CD4-positive, alpha-beta T cell (primary cell): ENCODE measurements around the gene P2RX7. TPM values are rescaled to one million over a fixed set of nuclear protein-coding genes. Genes with fewer than 3 reads are reported as not detected.

Source experiments
- ATAC-seq: fragments of 200-7000 bp; cut with Tn5 transposase; one replicate; pipeline ENCODE4 v1.10.0; 2022; ENCODE audit warnings: mild to moderate bottlenecking; ENCODE audit not compliant: poor library complexity
- CTCF ChIA-PET: fragments of 350-600 bp; sonication (Branson Sonifier 250); formaldehyde crosslinking; loops from one replicate; lab custom pipeline; 2021; ENCODE audit warnings: antibody characterized with exemption, inconsistent platforms; lab: Charles Lee
- POLR2A ChIA-PET: fragments of 350-600 bp; sonication (Branson Sonifier 250); formaldehyde crosslinking; loops from one replicate; lab custom pipeline; 2021; ENCODE audit warnings: antibody characterized with exemption, inconsistent platforms; lab: Charles Lee
- DNase-seq, 14 experiments: peaks; one replicate each; pipeline ENCODE4 v3.0.0-alpha.2; 2013 to 2020; ENCODE audit warnings: mixed read lengths in 2 of 14
- H3K27ac ChIP-seq, 2 donors: one replicate each; pipeline versions ENCODE4 v1.5.1 to v1.7.0; 2013; ENCODE audit warnings: low read length in 2 of 2, low read depth in 1 of 2, mild to moderate bottlenecking in 1 of 2
- H3K27me3 ChIP-seq, 2 experiments: 1 replicate in 1 of 2; 2 replicates in 1 of 2; pipeline versions ENCODE4 v1.6.1 to v1.7.0; 2013; ENCODE audit warnings: low read length in 2 of 2, control low read depth in 1 of 2, mild to moderate bottlenecking in 1 of 2, moderate library complexity in 1 of 2; ENCODE audit not compliant: insufficient read depth in 2 of 2, control insufficient read depth in 1 of 2
- H3K36me3 ChIP-seq: one replicate; pipeline ENCODE4 v1.6.1; 2013; ENCODE audit warnings: low read length, control low read depth; ENCODE audit not compliant: insufficient read depth
- H3K4me1 ChIP-seq: one replicate; pipeline ENCODE4 v1.6.1; 2013; ENCODE audit warnings: low read length, control low read depth; ENCODE audit not compliant: insufficient read depth
- H3K4me3 ChIP-seq: one replicate; pipeline ENCODE4 v1.5.1; 2013; ENCODE audit warnings: mild to moderate bottlenecking, low read length, moderate library complexity
- H3K9me3 ChIP-seq, 2 experiments: 1 replicate in 1 of 2; 2 replicates in 1 of 2; pipeline versions ENCODE4 v1.6.1 to v1.7.0; 2013; ENCODE audit warnings: low read length in 2 of 2, mild to moderate bottlenecking in 2 of 2, control low read depth in 1 of 2, moderate library complexity in 1 of 2; ENCODE audit not compliant: control insufficient read depth in 1 of 2, insufficient read depth in 1 of 2
- H3K27ac Mint-ChIP-seq: one replicate; pipeline ENCODE4 v1.8.0; 2020; ENCODE audit warnings: mixed read lengths
- H3K27me3 Mint-ChIP-seq: one replicate; pipeline ENCODE4 v1.8.0; 2021; ENCODE audit warnings: mixed read lengths
- H3K36me3 Mint-ChIP-seq: one replicate; pipeline ENCODE4 v1.8.0; 2021; ENCODE audit warnings: low read depth, mixed read lengths
- H3K4me1 Mint-ChIP-seq: one replicate; pipeline ENCODE4 v1.8.0; 2021; ENCODE audit warnings: low read depth, mixed read lengths
- H3K4me3 Mint-ChIP-seq: one replicate; pipeline ENCODE4 v1.8.0; 2020; ENCODE audit warnings: mild to moderate bottlenecking, mixed read lengths
- H3K9me3 Mint-ChIP-seq: one replicate; pipeline ENCODE4 v1.8.0; 2020; ENCODE audit warnings: mixed read lengths
- CTCF ChIP-seq: fragments of 200-600 bp; IDR thresholded peaks from one replicate; pipeline ENCODE4 v1.8.0; 2022; ENCODE audit warnings: antibody characterized with exemption, mild to moderate bottlenecking
- intact Hi-C, 2 experiments: fragments of 100-400 bp; cut with DNase I in 1 of 2; cut with micrococcal nuclease in 1 of 2; formaldehyde crosslinking; loops; one replicate each; pipeline versions ENCODE4 v1.15.1 to v1.9.0; 2023 to 2025; cut with DNase I, micrococcal nuclease
- total RNA-seq, 174 experiments: library from RNA in 2 of 174; stranded (reverse) in 2 of 174; gene quantifications; one replicate each; pipeline ENCODE4 v1.2.3 and lab custom pipeline; 2021 to 2026

The P2RX7 gene
- total RNA-seq, 2 experiments from 2014 or later: 4.6 to 4.8 TPM

GRCh38 chr12:121222847-121223246, 90.2 kb downstream of the P2RX7 start:
- Histone ChIP-seq H3K9me3 (no peaks in the 10 kb centered on the region), H3K36me3 (peaks cover 21% of the 10 kb centered on the region), H3K27me3 (no peaks in the 10 kb centered on the region), H3K4me1 (peaks cover 57% of the 10 kb centered on the region), H3K4me3 (no peak overlapping the region), H3K27ac (peak overlapping the region; percentile 48 to 79)
- Mint-ChIP-seq H3K36me3 (peaks cover 47% of the 10 kb centered on the region), H3K9me3 (no peaks in the 10 kb centered on the region), H3K27me3 (no peaks in the 10 kb centered on the region), H3K27ac (peak overlapping the region; percentile 88), H3K4me3 (peak overlapping the region; percentile 42), H3K4me1 (peaks cover 47% of the 10 kb centered on the region)
- ChIA-PET CTCF (no interaction called here), POLR2A (interaction anchor here (1.1 to 1.4 kb wide), 4 partner anchors 9 to 90 kb away, joined by 3 to 6 read pairs (median 3); partner anchors contain the start of gene P2RX7)
- intact Hi-C loops: loop anchor here (5.0 to 10.0 kb wide), 2 partner anchors 91 to 108 kb away; partner anchors contain the start of gene P2RX7 (in 1 of the 2)
- peak; percentile 5 for ATAC-seq
- DNase-seq: peak in 3 of 14 experiments; percentile 38 to 48 (median 47)
- no peak for TF ChIP-seq CTCF

GRCh38 chr12:121223292-121224285, 90.9 kb downstream of the P2RX7 start:
- no peaks in the 10 kb centered on the region for H3K27me3 Mint-ChIP-seq
- ChIA-PET CTCF (interaction anchor here (0.6 to 2.0 kb wide), 5 partner anchors 8 to 460 kb away, joined by 3 to 6 read pairs (median 3); no protein-coding TSS in a partner anchor), POLR2A (interaction anchor here (0.6 to 2.2 kb wide), 11 partner anchors 10 to 131 kb away, joined by 3 to 43 read pairs (median 6); partner anchors contain the start of genes CAMKK2 and P2RX7)
- H3K27me3 ChIP-seq: no peaks in the 10 kb centered on the region
- peaks cover 45% of the 10 kb centered on the region for H3K36me3 Mint-ChIP-seq
- TF ChIP-seq CTCF: no peak
- DNase-seq (peak in 10 of 14 experiments; percentile 23 to 72 (median 46)), ATAC-seq (peak; percentile 53)
- H3K36me3 ChIP-seq: peaks cover 21% of the 10 kb centered on the region
- H3K27ac ChIP-seq: peak overlapping the region; percentile 48 to 79
- peak overlapping the region; percentile 88 for H3K27ac Mint-ChIP-seq
- peaks cover 47% of the 10 kb centered on the region for H3K4me1 Mint-ChIP-seq
- peaks cover 58% of the 10 kb centered on the region for H3K4me1 ChIP-seq
- no peak overlapping the region for H3K4me3 ChIP-seq
- intact Hi-C loops: loop anchor here (2.0 to 10.0 kb wide), 4 partner anchors 13 to 109 kb away; partner anchors contain the start of genes P2RX4 (in 2 of the 2) and P2RX7 (in 1 of the 2)
- no peaks in the 10 kb centered on the region for H3K9me3 Mint-ChIP-seq
- no peaks in the 10 kb centered on the region for H3K9me3 ChIP-seq
- peak overlapping the region; percentile 55 for H3K4me3 Mint-ChIP-seq

- ATAC-seq (peak; percentile 86), DNase-seq (peak in 12 of 14 experiments; percentile 36 to 84 (median 58))
- no peak for TF ChIP-seq CTCF
- peak overlapping the region; percentile 88 for H3K27ac Mint-ChIP-seq
- Histone ChIP-seq H3K4me3 (no peak overlapping the region), H3K4me1 (peaks cover 62% of the 10 kb centered on the region), H3K27ac (peak overlapping the region in 1 of 2 donors; percentile 79), H3K36me3 (peaks cover 26% of the 10 kb centered on the region), H3K9me3 (no peaks in the 10 kb centered on the region), H3K27me3 (no peaks in the 10 kb centered on the region)
- peaks cover 41% of the 10 kb centered on the region for H3K36me3 Mint-ChIP-seq
- no peaks in the 10 kb centered on the region for H3K27me3 Mint-ChIP-seq
- intact Hi-C loops: loop anchor here (2.0 to 10.0 kb wide), 4 partner anchors 14 to 110 kb away; partner anchors contain the start of genes P2RX4 (in 2 of the 2) and P2RX7 (in 1 of the 2)
- H3K4me1 Mint-ChIP-seq: peaks cover 44% of the 10 kb centered on the region
- ChIA-PET POLR2A (interaction anchor here (0.6 to 2.2 kb wide), 11 partner anchors 11 to 922 kb away, joined by 3 to 43 read pairs (median 6); partner anchors contain the start of genes CAMKK2, P2RX7 and SIRT4), CTCF (interaction anchor here (0.6 to 2.0 kb wide), 4 partner anchors 9 to 459 kb away, joined by 3 to 6 read pairs (median 4); no protein-coding TSS in a partner anchor)
- H3K4me3 Mint-ChIP-seq: peak overlapping the region; percentile 70
- no peaks in the 10 kb centered on the region for H3K9me3 Mint-ChIP-seq
Observed at GRCh38 chr12:121224591-121224990, 91.9 kb downstream of the P2RX7 start.
